SK-N-SH (cell line): ENCODE results near the gene EYA2. TPM values are rescaled to one million over a fixed set of nuclear protein-coding genes. Genes with fewer than 3 reads are reported as not detected.

Source experiments
- CTCF ChIA-PET: fragments of 300-600, 350-600 bp; formaldehyde crosslinking; extraction: SDS; loops from one replicate; lab custom pipeline; 2021; lab: Yijun Ruan, JAX
- POLR2A ChIA-PET: fragments of 350-600 bp; sonication (Branson Sonifier 250); formaldehyde crosslinking; extraction: SDS; loops from one replicate; lab custom pipeline; 2020; ENCODE audit warnings: antibody characterized with exemption, inconsistent platforms; lab: Yijun Ruan, JAX
- DNase-seq: peaks from one replicate; pipeline ENCODE4 v3.0.0; 2012
- H2AFZ ChIP-seq: fragments of 200-600 bp; sonication (generic); 2 replicates; pipeline ENCODE4 v1.8.1; 2016; ENCODE audit warnings: antibody characterized with exemption, mild to moderate bottlenecking, low read depth
- H3F3A ChIP-seq: fragments of 200-600 bp; sonication (generic); replicated peaks from 2 replicates; pipeline ENCODE3; 2016; ENCODE audit warnings: antibody characterized with exemption, mild to moderate bottlenecking; ENCODE audit not compliant: insufficient read depth
- H3K27ac ChIP-seq, 2 experiments: fragments of 200-500 bp in 1 of 2; fragments of 200-600 bp in 1 of 2; sonication (Bioruptor generic) in 1 of 2; sonication (generic), shearing (Covaris generic) in 1 of 2; 2 replicates each; pipeline versions ENCODE4 v1.5.1 to v1.6.1; 2014 to 2016; ENCODE audit warnings: low read depth in 2 of 2, inconsistent platforms in 1 of 2, low read length in 1 of 2, mild to moderate bottlenecking in 1 of 2, mixed read lengths in 1 of 2
- H3K27me3 ChIP-seq: fragments of 200-600 bp; sonication (generic), shearing (Covaris generic); 2 replicates; pipeline ENCODE4 v1.6.1; 2016; ENCODE audit warnings: mixed run types; ENCODE audit not compliant: insufficient read depth
- H3K36me3 ChIP-seq, 2 experiments: fragments of 200-500 bp in 1 of 2; fragments of 200-600 bp in 1 of 2; sonication (Bioruptor generic) in 1 of 2; sonication (generic) in 1 of 2; replicated peaks in 1 of 2; 2 replicates each; pipeline versions ENCODE3 to v1.5.1; 2014 to 2016; ENCODE audit warnings: low read length in 1 of 2, mild to moderate bottlenecking in 1 of 2; ENCODE audit not compliant: insufficient read depth in 2 of 2, control insufficient read depth in 1 of 2
- H3K4me1 ChIP-seq, 2 experiments: fragments of 200-500 bp in 1 of 2; fragments of 200-600 bp in 1 of 2; sonication (Bioruptor generic) in 1 of 2; sonication (generic), shearing (Covaris generic) in 1 of 2; 2 replicates each; pipeline versions ENCODE4 v1.5.1 to v1.6.1; 2014 to 2016; ENCODE audit warnings: low read depth in 1 of 2, low read length in 1 of 2, mixed run types in 1 of 2; ENCODE audit not compliant: insufficient read depth in 2 of 2, control insufficient read depth in 1 of 2
- H3K4me2 ChIP-seq: fragments of 200-600 bp; sonication (generic), shearing (Covaris generic); 2 replicates; pipeline ENCODE4 v1.6.1; 2017; ENCODE audit warnings: mixed run types
- H3K4me3 ChIP-seq, 2 experiments: fragments of 200-500 bp in 1 of 2; fragments of 200-600 bp in 1 of 2; sonication (Bioruptor generic) in 1 of 2; sonication (generic), shearing (Covaris generic) in 1 of 2; 2 replicates each; pipeline versions ENCODE4 v1.5.1 to v1.8.1; 2014 to 2016; ENCODE audit warnings: low read depth in 2 of 2, inconsistent platforms in 1 of 2, low read length in 1 of 2, mild to moderate bottlenecking in 1 of 2, mixed read lengths in 1 of 2, moderate library complexity in 1 of 2
- H3K79me2 ChIP-seq: fragments of 200-600 bp; sonication (generic); 2 replicates; pipeline ENCODE4 v1.8.1; 2017; ENCODE audit warnings: mild to moderate bottlenecking; ENCODE audit not compliant: insufficient read depth
- H3K9ac ChIP-seq: fragments of 200-600 bp; sonication (generic); 2 replicates; pipeline ENCODE4 v1.6.1; 2017; ENCODE audit warnings: mixed run types
- H3K9me2 ChIP-seq: fragments of 200-600 bp; sonication (generic); 2 replicates; pipeline ENCODE4 v1.6.1; 2017; ENCODE audit warnings: mixed run types
- H3K9me3 ChIP-seq: fragments of 200-600 bp; sonication (generic); 2 replicates; pipeline ENCODE4 v1.6.1; 2017; ENCODE audit warnings: mixed run types, mild to moderate bottlenecking, moderate library complexity
- H4K20me1 ChIP-seq: fragments of 200-600 bp; sonication (generic); 2 replicates; pipeline ENCODE4 v1.6.1; 2017; ENCODE audit warnings: mild to moderate bottlenecking, mixed run types; ENCODE audit not compliant: insufficient read depth
- CHD2 ChIP-seq: fragments of 150-350 bp; IDR thresholded peaks from 2 replicates; pipeline ENCODE4 v1.6.1; 2018; ENCODE audit warnings: low read length; ENCODE audit not compliant: partially characterized antibody
- ELF1 ChIP-seq: IDR thresholded peaks from 2 replicates; pipeline ENCODE4 v1.4.0; 2012
- EP300 ChIP-seq, 2 experiments: IDR thresholded peaks; 2 replicates each; pipeline versions ENCODE4 v1.4.0 to v1.6.1; 2012; ENCODE audit warnings: borderline replicate concordance in 1 of 2, low read depth in 1 of 2, low read length in 1 of 2
- EZH2phosphoT487 ChIP-seq: fragments of 200-600 bp; sonication (generic); IDR thresholded peaks from 2 replicates; pipeline ENCODE4 v1.6.1; 2017; ENCODE audit warnings: low read depth, mixed run types, mild to moderate bottlenecking, antibody characterized with exemption, moderate library complexity, borderline replicate concordance
- GATA2 ChIP-seq: sonication (generic); formaldehyde crosslinking; IDR thresholded peaks from 2 replicates; pipeline ENCODE4 v1.5.0; 2020; ENCODE audit warnings: mild to moderate bottlenecking, missing genetic modification reagents
- JUND ChIP-seq: IDR thresholded peaks from 2 replicates; pipeline ENCODE4 v1.4.0; 2012
- MXI1 ChIP-seq: IDR thresholded peaks from 2 replicates; pipeline ENCODE4 v1.6.1; 2012; ENCODE audit warnings: mild to moderate bottlenecking, low read depth, low read length, improper control_type of control experiment
- NFIC ChIP-seq: IDR thresholded peaks from 2 replicates; pipeline ENCODE4 v1.4.0; 2012; ENCODE audit warnings: borderline replicate concordance
- NRF1 ChIP-seq: IDR thresholded peaks from 2 replicates; pipeline ENCODE4 v1.6.1; 2012; ENCODE audit warnings: low read depth, mild to moderate bottlenecking, low read length
- PBX3 ChIP-seq: IDR thresholded peaks from 2 replicates; pipeline ENCODE4; 2012
- RAD21 ChIP-seq: IDR thresholded peaks from 2 replicates; pipeline ENCODE4 v1.6.1; 2012; ENCODE audit warnings: mild to moderate bottlenecking, low read length
- RFX5 ChIP-seq: IDR thresholded peaks from 2 replicates; pipeline ENCODE4 v1.6.1; 2012; ENCODE audit warnings: mild to moderate bottlenecking, improper control_type of control experiment, low read length
- SMC3 ChIP-seq: IDR thresholded peaks from 2 replicates; pipeline ENCODE4 v1.6.1; 2012; ENCODE audit warnings: low read depth, low read length, improper control_type of control experiment
- TAF1 ChIP-seq: IDR thresholded peaks from 2 replicates; pipeline ENCODE4 v1.6.1; 2012; ENCODE audit warnings: low read depth, mild to moderate bottlenecking, low read length, moderate library complexity, borderline replicate concordance
- TCF12 ChIP-seq: IDR thresholded peaks from 2 replicates; pipeline ENCODE4 v1.4.0; 2012
- TEAD4 ChIP-seq: IDR thresholded peaks from 2 replicates; pipeline ENCODE4 v1.4.0; 2012; ENCODE audit warnings: mild to moderate bottlenecking, borderline replicate concordance; ENCODE audit not compliant: insufficient read depth
- YY1 ChIP-seq: IDR thresholded peaks from 2 replicates; pipeline ENCODE4 v1.4.0; 2012; ENCODE audit warnings: low read depth, mild to moderate bottlenecking
- WGBS: methylation state at CpG from one replicate; pipeline ENCODE4 v1.1.6; 2017; ENCODE audit warnings: low lambda C conversion rate; 5-methylcytosine and 5-hydroxymethylcytosine counted together
- polyA plus RNA-seq, 3 experiments: library from polyadenylated mRNA; depleted of rRNA; stranded (reverse); fragments of >200 nt; gene quantifications; 2 replicates each; pipeline ENCODE4 v1.2.3, GENCODE V29; 2012
- TF ChIP-seq, protein P1 (sequence below): IDR thresholded peaks from 2 replicates; pipeline ENCODE4 v1.4.0; 2012; ENCODE audit warnings: low read depth, borderline replicate concordance
- TF ChIP-seq, protein P2 (sequence below): fragments of 200-600 bp; sonication (generic); IDR thresholded peaks from 2 replicates; pipeline ENCODE4 v1.6.1; 2017; ENCODE audit warnings: antibody characterized with exemption, mild to moderate bottlenecking, moderate library complexity
- TF ChIP-seq, protein P3 (sequence below): fragments of 150-350 bp; IDR thresholded peaks from 2 replicates; pipeline ENCODE4 v1.6.1; 2016; ENCODE audit warnings: mild to moderate bottlenecking, low read depth, low read length

Gene EYA2
- polyA plus RNA-seq, 1 of the 3 experiments (the other 2 are of a cell fraction): 0.05 TPM

GRCh38 chr20:46978951-46979491 lies 84.4 kb downstream of the EYA2 start (continued):
- TF ChIP-seq JUND (no peak), NRF1 (no peak), TEAD4 (no peak), RAD21 (no peak), SMC3 (no peak), TAF1 (no peak)
- TF ChIP-seq, protein P1, sequence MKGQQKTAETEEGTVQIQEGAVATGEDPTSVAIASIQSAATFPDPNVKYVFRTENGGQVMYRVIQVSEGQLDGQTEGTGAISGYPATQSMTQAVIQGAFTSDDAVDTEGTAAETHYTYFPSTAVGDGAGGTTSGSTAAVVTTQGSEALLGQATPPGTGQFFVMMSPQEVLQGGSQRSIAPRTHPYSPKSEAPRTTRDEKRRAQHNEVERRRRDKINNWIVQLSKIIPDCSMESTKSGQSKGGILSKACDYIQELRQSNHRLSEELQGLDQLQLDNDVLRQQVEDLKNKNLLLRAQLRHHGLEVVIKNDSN: no peak

DNA sequence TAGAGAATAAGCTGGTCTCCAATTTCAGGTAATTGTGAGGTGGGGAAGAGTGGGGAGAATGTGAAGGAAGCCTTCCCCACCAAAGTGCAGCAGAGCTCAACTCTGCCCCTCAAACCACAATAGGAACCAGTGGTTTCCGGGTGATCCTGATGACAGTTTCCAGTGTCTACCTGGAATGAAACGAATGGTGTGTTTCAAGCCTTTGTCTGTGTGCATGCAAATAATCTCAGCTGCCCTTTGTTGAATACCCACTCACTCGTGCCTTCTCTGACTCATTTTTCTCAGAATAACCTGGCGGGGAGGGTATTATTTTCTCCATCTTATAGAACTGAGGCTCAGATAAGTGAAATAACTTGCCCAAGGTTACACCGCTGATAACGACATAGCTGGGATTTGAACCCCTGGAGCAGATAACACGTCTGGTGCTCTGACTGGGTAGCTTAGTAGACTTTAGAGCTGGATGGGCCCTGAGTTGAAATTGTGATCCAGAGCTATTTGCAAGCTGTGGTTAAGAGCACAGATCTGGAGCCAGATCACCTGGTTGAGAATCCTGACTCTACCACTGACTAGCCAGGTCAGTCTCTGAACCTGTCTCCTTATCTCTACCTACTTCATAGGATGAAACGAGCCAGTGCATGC lies 85.1 kb downstream of the EYA2 start:
- no peaks in the 10 kb centered on the region for H3K9me2 ChIP-seq
- POLR2A ChIA-PET: no interaction called here
- no peak overlapping the region for H3K27ac ChIP-seq
- no peaks in the 10 kb centered on the region for H4K20me1 ChIP-seq
- WGBS: 45% methylated on average over 8 of the region's 8 CpGs
- H3K79me2 ChIP-seq: no peaks in the 10 kb centered on the region
- TF ChIP-seq MXI1 (no peak), GATA2 (no peak), TEAD4 (no peak), TCF12 (no peak), CHD2 (no peak), RFX5 (no peak), ELF1 (no peak), YY1 (no peak), NFIC (no peak), JUND (no peak), EZH2phosphoT487 (no peak), EP300 (IDR thresholded peaks at IDR 0.05; ENCODE audit: borderline replicate concordance in 1 of 2, low read depth in 1 of 2, low read length in 1 of 2) (no peak), PBX3 (no peak)
- TF ChIP-seq, protein P2, sequence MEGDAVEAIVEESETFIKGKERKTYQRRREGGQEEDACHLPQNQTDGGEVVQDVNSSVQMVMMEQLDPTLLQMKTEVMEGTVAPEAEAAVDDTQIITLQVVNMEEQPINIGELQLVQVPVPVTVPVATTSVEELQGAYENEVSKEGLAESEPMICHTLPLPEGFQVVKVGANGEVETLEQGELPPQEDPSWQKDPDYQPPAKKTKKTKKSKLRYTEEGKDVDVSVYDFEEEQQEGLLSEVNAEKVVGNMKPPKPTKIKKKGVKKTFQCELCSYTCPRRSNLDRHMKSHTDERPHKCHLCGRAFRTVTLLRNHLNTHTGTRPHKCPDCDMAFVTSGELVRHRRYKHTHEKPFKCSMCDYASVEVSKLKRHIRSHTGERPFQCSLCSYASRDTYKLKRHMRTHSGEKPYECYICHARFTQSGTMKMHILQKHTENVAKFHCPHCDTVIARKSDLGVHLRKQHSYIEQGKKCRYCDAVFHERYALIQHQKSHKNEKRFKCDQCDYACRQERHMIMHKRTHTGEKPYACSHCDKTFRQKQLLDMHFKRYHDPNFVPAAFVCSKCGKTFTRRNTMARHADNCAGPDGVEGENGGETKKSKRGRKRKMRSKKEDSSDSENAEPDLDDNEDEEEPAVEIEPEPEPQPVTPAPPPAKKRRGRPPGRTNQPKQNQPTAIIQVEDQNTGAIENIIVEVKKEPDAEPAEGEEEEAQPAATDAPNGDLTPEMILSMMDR: no peak
- TF ChIP-seq, protein P1: no peak
- TF ChIP-seq, protein P3, sequence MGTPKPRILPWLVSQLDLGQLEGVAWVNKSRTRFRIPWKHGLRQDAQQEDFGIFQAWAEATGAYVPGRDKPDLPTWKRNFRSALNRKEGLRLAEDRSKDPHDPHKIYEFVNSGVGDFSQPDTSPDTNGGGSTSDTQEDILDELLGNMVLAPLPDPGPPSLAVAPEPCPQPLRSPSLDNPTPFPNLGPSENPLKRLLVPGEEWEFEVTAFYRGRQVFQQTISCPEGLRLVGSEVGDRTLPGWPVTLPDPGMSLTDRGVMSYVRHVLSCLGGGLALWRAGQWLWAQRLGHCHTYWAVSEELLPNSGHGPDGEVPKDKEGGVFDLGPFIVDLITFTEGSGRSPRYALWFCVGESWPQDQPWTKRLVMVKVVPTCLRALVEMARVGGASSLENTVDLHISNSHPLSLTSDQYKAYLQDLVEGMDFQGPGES: no peak
- H2AFZ ChIP-seq: no peak overlapping the region
- no peaks in the 10 kb centered on the region; the same call in 1 of the 2 replicates for H3K27me3 ChIP-seq
- no peak for DNase-seq
- no peak overlapping the region for H3K9ac ChIP-seq
- no peaks in the 10 kb centered on the region for H3K36me3 ChIP-seq
- no peak overlapping the region for H3K4me2 ChIP-seq
- no peaks in the 10 kb centered on the region for H3K9me3 ChIP-seq
- CTCF ChIA-PET: interaction anchor here (0.8 kb wide), 1 partner anchor 9 kb away, joined by 3 read pairs; no protein-coding TSS in a partner anchor
- no peaks in the 10 kb centered on the region for H3F3A ChIP-seq
- H3K4me1 ChIP-seq: no peaks in the 10 kb centered on the region
- no peak overlapping the region for H3K4me3 ChIP-seq
